ENCODE results near the gene RGS9.

The RGS9 gene

GRCh38 chr17:65222214-65222738 is 85.1 kb downstream of the RGS9 start:
- no peak overlapping the region for H3K27ac ChIP-seq (replicated peaks)
- H3K4me3 ChIP-seq (replicated peaks; ENCODE audit: insufficient read depth, low read length) = no peak overlapping the region
- no peak for TF ChIP-seq POLR2AphosphoS5 (IDR thresholded peaks at IDR 0.05; ENCODE audit: low read depth)
- no peak for TF ChIP-seq REST (IDR thresholded peaks at IDR 0.05; ENCODE audit: insufficient replicate concordance, low read depth)
- no peak for TF ChIP-seq SPI1 (IDR thresholded peaks at IDR 0.05; ENCODE audit: borderline replicate concordance, low read depth)
- TF ChIP-seq, protein P1, sequence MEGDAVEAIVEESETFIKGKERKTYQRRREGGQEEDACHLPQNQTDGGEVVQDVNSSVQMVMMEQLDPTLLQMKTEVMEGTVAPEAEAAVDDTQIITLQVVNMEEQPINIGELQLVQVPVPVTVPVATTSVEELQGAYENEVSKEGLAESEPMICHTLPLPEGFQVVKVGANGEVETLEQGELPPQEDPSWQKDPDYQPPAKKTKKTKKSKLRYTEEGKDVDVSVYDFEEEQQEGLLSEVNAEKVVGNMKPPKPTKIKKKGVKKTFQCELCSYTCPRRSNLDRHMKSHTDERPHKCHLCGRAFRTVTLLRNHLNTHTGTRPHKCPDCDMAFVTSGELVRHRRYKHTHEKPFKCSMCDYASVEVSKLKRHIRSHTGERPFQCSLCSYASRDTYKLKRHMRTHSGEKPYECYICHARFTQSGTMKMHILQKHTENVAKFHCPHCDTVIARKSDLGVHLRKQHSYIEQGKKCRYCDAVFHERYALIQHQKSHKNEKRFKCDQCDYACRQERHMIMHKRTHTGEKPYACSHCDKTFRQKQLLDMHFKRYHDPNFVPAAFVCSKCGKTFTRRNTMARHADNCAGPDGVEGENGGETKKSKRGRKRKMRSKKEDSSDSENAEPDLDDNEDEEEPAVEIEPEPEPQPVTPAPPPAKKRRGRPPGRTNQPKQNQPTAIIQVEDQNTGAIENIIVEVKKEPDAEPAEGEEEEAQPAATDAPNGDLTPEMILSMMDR (IDR thresholded peaks at IDR 0.05; ENCODE audit: insufficient read depth, low read length) = no peak
- no peaks in the 10 kb centered on the region for H3K27me3 ChIP-seq (ENCODE audit: insufficient read depth, poor library complexity, severe bottlenecking)
- no peak for DNase-seq (ENCODE audit: low read depth in 1 of 2, low spot score in 1 of 2)

DNA sequence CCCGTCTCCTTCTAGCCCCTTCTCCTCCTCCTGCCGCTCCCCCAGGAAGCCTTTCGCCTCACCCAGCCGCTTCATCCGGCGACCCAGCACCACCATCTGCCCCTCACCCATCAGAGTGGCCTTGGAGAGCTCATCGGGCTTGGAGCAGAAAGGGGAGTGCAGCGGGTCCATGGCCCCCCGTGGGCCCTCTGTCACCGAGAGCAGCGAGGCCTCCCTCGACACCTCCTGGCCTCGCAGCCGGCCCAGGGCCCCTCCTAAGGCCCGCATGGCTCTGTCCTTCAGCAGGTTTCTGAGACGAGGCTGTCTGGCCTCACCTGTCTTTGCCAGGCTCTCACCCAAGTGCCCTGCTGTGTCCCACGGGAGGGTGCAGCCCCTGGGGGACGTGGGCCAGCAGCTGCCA is 87.9 kb downstream of the RGS9 start:
- TF ChIP-seq SPI1 (IDR thresholded peaks at IDR 0.05; ENCODE audit: borderline replicate concordance, low read depth) = no peak
- no peak for DNase-seq (ENCODE audit: low read depth in 1 of 2, low spot score in 1 of 2)
- H3K27me3 ChIP-seq (ENCODE audit: insufficient read depth, poor library complexity, severe bottlenecking) = no peaks in the 10 kb centered on the region

DNA sequence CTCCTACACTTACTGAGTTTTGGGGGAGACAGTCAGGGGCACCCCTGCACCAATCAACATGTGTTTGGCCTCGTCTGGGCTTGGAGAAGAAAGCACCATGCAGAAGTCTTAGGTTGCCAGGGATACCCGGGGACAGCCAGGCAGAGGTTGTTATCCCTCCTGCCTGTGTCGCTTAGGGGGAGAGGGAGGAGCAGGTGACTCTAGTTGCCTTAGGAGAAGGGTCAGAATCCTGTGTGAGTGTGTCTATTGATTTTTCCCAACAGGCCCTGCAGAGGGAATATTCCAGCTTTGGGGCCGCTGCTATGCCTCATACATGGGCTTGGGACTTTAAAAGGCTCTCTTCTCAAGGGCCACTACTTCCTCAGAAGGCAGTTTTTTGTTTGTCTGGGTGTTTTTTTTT is 89.1 kb downstream of the RGS9 start:
- no peak for TF ChIP-seq POLR2AphosphoS5 (IDR thresholded peaks at IDR 0.05; ENCODE audit: low read depth)
- no peak for TF ChIP-seq REST (IDR thresholded peaks at IDR 0.05; ENCODE audit: insufficient replicate concordance, low read depth)
- TF ChIP-seq SPI1 (IDR thresholded peaks at IDR 0.05; ENCODE audit: borderline replicate concordance, low read depth) = no peak
- no peak for TF ChIP-seq GABPA (IDR thresholded peaks at IDR 0.05; ENCODE audit: low read depth)
- TF ChIP-seq, protein P1 (IDR thresholded peaks at IDR 0.05; ENCODE audit: insufficient read depth, low read length) = no peak
- DNase-seq (ENCODE audit: low read depth in 1 of 2, low spot score in 1 of 2) = no peak
- Histone ChIP-seq H3K4me3 (replicated peaks; ENCODE audit: insufficient read depth, low read length) (no peak overlapping the region), H3K27ac (replicated peaks) (no peak overlapping the region), H3K27me3 (ENCODE audit: insufficient read depth, poor library complexity, severe bottlenecking) (no peaks in the 10 kb centered on the region)

More for the DNA sequence above, 87.9 kb downstream of the RGS9 start:
- H3K27ac ChIP-seq (replicated peaks) = no peak overlapping the region
- H3K4me3 ChIP-seq (replicated peaks; ENCODE audit: insufficient read depth, low read length) = no peak overlapping the region

GRCh38 chr17:65227637-65228036 is 90.5 kb downstream of the RGS9 start:
- Histone ChIP-seq H3K4me3 (replicated peaks; ENCODE audit: insufficient read depth, low read length) (no peak overlapping the region), H3K27ac (replicated peaks) (no peak overlapping the region), H3K27me3 (ENCODE audit: insufficient read depth, poor library complexity, severe bottlenecking) (no peaks in the 10 kb centered on the region)
- DNase-seq (ENCODE audit: low read depth in 1 of 2, low spot score in 1 of 2) = no peak
- TF ChIP-seq, protein P1 (IDR thresholded peaks at IDR 0.05; ENCODE audit: insufficient read depth, low read length) = no peak
- TF ChIP-seq POLR2AphosphoS5 (IDR thresholded peaks at IDR 0.05; ENCODE audit: low read depth) (no peak), SPI1 (IDR thresholded peaks at IDR 0.05; ENCODE audit: borderline replicate concordance, low read depth) (no peak), REST (IDR thresholded peaks at IDR 0.05; ENCODE audit: insufficient replicate concordance, low read depth) (no peak), GABPA (IDR thresholded peaks at IDR 0.05; ENCODE audit: low read depth) (no peak)

Data from HL-60 (cell line).